ENCODE measurements around the gene IDS. TPM values are rescaled to one million over a fixed set of nuclear protein-coding genes. Genes with fewer than 3 reads are reported as not detected.
"Not testable (repeated sequence)": the region's sequence is repeated elsewhere in the genome, so short reads cannot be mapped to it uniquely, and the experiment has no call there.

IDS gene
- total and polyA plus RNA-seq, 12 donors: 24.0 to 89.5 (median 71.4) TPM

GRCh38 chrX:149494844-149495565 lies 10.1 kb downstream of the IDS start:
- no peaks in the 10 kb centered on the region for H3K27me3 ChIP-seq
- H3K36me3 ChIP-seq: peaks cover 0 to 99% (median 15%) of the 10 kb centered on the region in 9 donors
- H3K4me3 ChIP-seq: no peak overlapping the region
- peak overlapping the region in 1 of 10 donors; percentile 77 for H3K27ac ChIP-seq
- no peaks in the 10 kb centered on the region for H3K9me3 ChIP-seq
- ATAC-seq (no peak), DNase-seq (no peak)
- no peak for TF ChIP-seq CTCF (IDR thresholded peaks at IDR 0.05)
- 91 to 95% methylated on average over 4 of the region's 4 CpGs for WGBS, 2 donors
- intact Hi-C loops (cut with DNase I): no loop called here
- peaks cover 0 to 27% (median 0%) of the 10 kb centered on the region in 9 donors for H3K4me1 ChIP-seq

GRCh38 chrX:149493567-149494562 lies 11.2 kb downstream of the IDS start:
- H3K27ac ChIP-seq: peak overlapping the region in 9 of 10 donors; percentile 6 to 77 (median 61)
- H3K9me3 ChIP-seq: no peaks in the 10 kb centered on the region
- no peak overlapping the region for H3K4me3 ChIP-seq
- DNase-seq: peak; percentile 27 to 41
- peak; percentile 50 to 86 (median 76) for ATAC-seq
- 55 to 60% methylated on average over 13 of the region's 13 CpGs for whole genome bisulfite sequencing, 2 donors
- H3K4me1 ChIP-seq: peaks cover 0 to 33% (median 0%) of the 10 kb centered on the region in 9 donors
- H3K36me3 ChIP-seq: peaks cover 0 to 99% (median 15%) of the 10 kb centered on the region in 9 donors
- intact Hi-C loops (cut with DNase I): no loop called here
- no peaks in the 10 kb centered on the region for H3K27me3 ChIP-seq
- peak in 2 of 9 donors; percentile 16 to 19 for TF ChIP-seq CTCF (IDR thresholded peaks at IDR 0.05)

- ATAC-seq: no peak
- intact Hi-C loops (cut with DNase I): no loop called here
- Histone ChIP-seq H3K4me3 (no peak overlapping the region), H3K27me3 (no peaks in the 10 kb centered on the region), H3K36me3 (peaks cover 0 to 89% (median 5%) of the 10 kb centered on the region in 9 donors), H3K4me1 (peaks cover 0 to 36% (median 0%) of the 10 kb centered on the region in 9 donors), H3K9me3 (no peaks in the 10 kb centered on the region), H3K27ac (peak overlapping the region in 5 of 10 donors; percentile 22 to 69 (median 48))
- DNase-seq: no peak
- whole genome bisulfite sequencing, 2 donors: 19 to 23% methylated on average over 2 of the region's 2 CpGs
- no peak for TF ChIP-seq CTCF (IDR thresholded peaks at IDR 0.05)
These were observed 13.3 kb downstream of the IDS start for GRCh38 chrX:149491812-149492211.

GRCh38 chrX:149490100-149490499 lies 15.0 kb downstream of the IDS start:
- Histone ChIP-seq H3K9me3 (no peaks in the 10 kb centered on the region), H3K4me1 (peaks cover 0 to 36% (median 0%) of the 10 kb centered on the region in 9 donors), H3K36me3 (peaks cover 0 to 89% (median 0%) of the 10 kb centered on the region in 9 donors), H3K27me3 (no peaks in the 10 kb centered on the region), H3K4me3 (no peak overlapping the region), H3K27ac (no peak overlapping the region)
- intact Hi-C loops (cut with DNase I): no loop called here
- no peak for ATAC-seq
- DNase-seq: no peak
- WGBS, 2 donors: 40 to 71% methylated on average over 7 of the region's 7 CpGs
- TF ChIP-seq CTCF (IDR thresholded peaks at IDR 0.05): no peak

- Histone ChIP-seq H3K4me1 (peaks cover 0 to 36% (median 0%) of the 10 kb centered on the region in 9 donors), H3K27ac (peak overlapping the region in 5 of 10 donors; percentile 30 to 64 (median 58)), H3K36me3 (peaks cover 0 to 88% (median 0%) of the 10 kb centered on the region in 9 donors)
- DNase-seq; H3K27me3 ChIP-seq; intact Hi-C loops (cut with DNase I); H3K4me3 ChIP-seq; H3K9me3 ChIP-seq: not testable (repeated sequence)
- 58 to 63% methylated on average over 10 to 11 of the region's 17 CpGs for WGBS, 2 donors
- ATAC-seq: peak; percentile 75 to 92 (median 84)
These were observed 16.6 kb downstream of the IDS start for GRCh38 chrX:149488411-149489052.

- H3K36me3 ChIP-seq: peaks cover 0 to 86% (median 1%) of the 10 kb centered on the region in 9 donors
- H3K4me3 ChIP-seq; DNase-seq; H3K27me3 ChIP-seq; H3K27ac ChIP-seq; intact Hi-C loops (cut with DNase I); H3K9me3 ChIP-seq: not testable (repeated sequence)
- WGBS, 2 donors: 44 to 67% methylated on average over 1 to 3 of the region's 9 CpGs
- peak in 3 of 8 donors; percentile 2 to 39 (median 3) for ATAC-seq
- H3K4me1 ChIP-seq: peaks cover 0 to 32% (median 0%) of the 10 kb centered on the region in 9 donors
These were observed 17.1 kb downstream of the IDS start for GRCh38 chrX:149488008-149488407.
